Left lung (tissue), 10 donors: ENCODE data around the gene TGM6. TPM values are rescaled to one million over a fixed set of nuclear protein-coding genes. Genes with fewer than 3 reads are reported as not detected.

Experiments used
- ATAC-seq: fragments of 200-7000 bp; cut with Tn5 transposase; one replicate; pipeline ENCODE4 v1.9.1; 2020; ENCODE audit warnings: moderate library complexity
- DNase-seq, 4 donors: peaks; one replicate each; pipeline ENCODE4 v3.0.0-alpha.2; 2013 to 2020
- H3K27ac ChIP-seq, 2 donors: fragments of 200-600 bp; sonication (generic) in 1 of 2; one replicate each; pipeline versions ENCODE4 v1.5.0 to v1.8.0; 2020 to 2021
- H3K27me3 ChIP-seq, 2 donors: fragments of 200-600 bp; sonication (generic) in 1 of 2; one replicate each; pipeline versions ENCODE4 v1.5.0 to v1.8.0; 2020 to 2021
- H3K36me3 ChIP-seq, 2 donors: fragments of 200-600 bp; sonication (generic) in 1 of 2; one replicate each; pipeline versions ENCODE4 v1.5.0 to v1.8.0; 2020 to 2021
- H3K4me1 ChIP-seq, 2 donors: fragments of 200-600 bp; one replicate each; pipeline ENCODE4 v1.8.0; 2021
- H3K4me3 ChIP-seq, 2 donors: fragments of 200-600 bp; sonication (generic) in 1 of 2; one replicate each; pipeline versions ENCODE4 v1.5.0 to v1.8.0; 2020 to 2021; ENCODE audit warnings: mild to moderate bottlenecking in 1 of 2
- H3K9me3 ChIP-seq, 2 donors: fragments of 200-600 bp; sonication (generic) in 1 of 2; one replicate each; pipeline versions ENCODE4 v1.5.0 to v1.8.0; 2020 to 2021
- CTCF ChIP-seq, 2 donors: fragments of 200-600 bp; sonication (generic) in 1 of 2; IDR thresholded peaks; one replicate each; pipeline versions ENCODE4 v1.5.0 to v1.8.0; 2021; ENCODE audit warnings: antibody characterized with exemption in 2 of 2
- intact Hi-C, 2 donors: fragments of 100-400 bp; cut with DNase I; formaldehyde crosslinking; loops; one replicate each; pipeline versions ENCODE4 v1.11.2 to v1.14.2; 2022
- polyA plus RNA-seq, 6 donors: library from polyadenylated mRNA; unstranded; fragments of 120-200 nt; gene quantifications; one replicate each; pipeline ENCODE4 v1.2.1, GENCODE V29; 2013; ENCODE audit not compliant: insufficient read length in 6 of 6
- total RNA-seq, 2 donors: library from RNA; stranded (reverse); fragmentation: NEBNext Ultra II Directional; extraction: Animal tissue kit (Norgen Biotek cat#: 25700); gene quantifications; one replicate each; pipeline ENCODE4 v1.2.1, GENCODE V29; 2021
- donor health status: DM: no; HTN: yes; CAD: no.
- donor health status: DM: no; HTN: no; CAD: no.

The TGM6 gene
- total and polyA plus RNA-seq, 8 donors: not detected

GRCh38 chr20:2399390-2399789 is 18.7 kb downstream of the TGM6 start:
- Histone ChIP-seq H3K27me3 (peaks cover 0 to 12% of the 10 kb centered on the region in 2 donors), H3K36me3 (no peaks in the 10 kb centered on the region), H3K4me1 (no peaks in the 10 kb centered on the region), H3K4me3 (no peak overlapping the region), H3K27ac (no peak overlapping the region), H3K9me3 (peaks cover 0 to 14% of the 10 kb centered on the region in 2 donors)
- no peak for TF ChIP-seq CTCF (IDR thresholded peaks at IDR 0.05)
- intact Hi-C loops: no loop called here
- DNase-seq: no peak
- no peak for ATAC-seq

- no peaks in the 10 kb centered on the region for H3K36me3 ChIP-seq
- no peak for DNase-seq
- TF ChIP-seq CTCF (IDR thresholded peaks at IDR 0.05): no peak
- ATAC-seq: no peak
- no peak overlapping the region for H3K27ac ChIP-seq
- no peak overlapping the region for H3K4me3 ChIP-seq
- no peaks in the 10 kb centered on the region for H3K4me1 ChIP-seq
- intact Hi-C loops: no loop called here
- H3K27me3 ChIP-seq: peaks cover 0 to 9% of the 10 kb centered on the region in 2 donors
- H3K9me3 ChIP-seq: peaks cover 0 to 20% of the 10 kb centered on the region in 2 donors
Measured at GRCh38 chr20:2400290-2400689, 19.6 kb downstream of the TGM6 start.

GRCh38 chr20:2401527-2401926 is 20.8 kb downstream of the TGM6 start:
- ATAC-seq: no peak
- intact Hi-C loops: no loop called here

GRCh38 chr20:2402271-2402980 is 21.7 kb downstream of the TGM6 start:
- no peaks in the 10 kb centered on the region for H3K36me3 ChIP-seq
- H3K27me3 ChIP-seq: peaks cover 0 to 16% of the 10 kb centered on the region in 2 donors
- peak in 1 of 4 donors; percentile 7 for DNase-seq
- TF ChIP-seq CTCF (IDR thresholded peaks at IDR 0.05): no peak
- H3K27ac ChIP-seq: no peak overlapping the region
- no peak overlapping the region for H3K4me3 ChIP-seq
- H3K4me1 ChIP-seq: no peaks in the 10 kb centered on the region
- no peak for ATAC-seq
- H3K9me3 ChIP-seq: peaks cover 0 to 20% of the 10 kb centered on the region in 2 donors
- intact Hi-C loops: no loop called here

More at GRCh38 chr20:2401527-2401926, 20.8 kb downstream of the TGM6 start:
- Histone ChIP-seq H3K9me3 (peaks cover 0 to 20% of the 10 kb centered on the region in 2 donors), H3K27ac (no peak overlapping the region), H3K27me3 (peaks cover 0 to 11% of the 10 kb centered on the region in 2 donors), H3K36me3 (no peaks in the 10 kb centered on the region), H3K4me1 (no peaks in the 10 kb centered on the region), H3K4me3 (no peak overlapping the region)
- DNase-seq: no peak
- no peak for TF ChIP-seq CTCF (IDR thresholded peaks at IDR 0.05)

- intact Hi-C loops: no loop called here
- Histone ChIP-seq H3K4me1 (no peaks in the 10 kb centered on the region), H3K27me3 (peaks cover 0 to 27% of the 10 kb centered on the region in 2 donors), H3K27ac (no peak overlapping the region), H3K9me3 (peaks cover 0 to 11% of the 10 kb centered on the region in 2 donors), H3K4me3 (no peak overlapping the region), H3K36me3 (no peaks in the 10 kb centered on the region)
- DNase-seq (no peak), ATAC-seq (no peak)
- TF ChIP-seq CTCF (IDR thresholded peaks at IDR 0.05): no peak
Measured at GRCh38 chr20:2403291-2404052, 22.8 kb downstream of the TGM6 start.
